K562 (cell line): ENCODE measurements around the gene CTBP2. TPM values are rescaled to one million over a fixed set of nuclear protein-coding genes. Genes with fewer than 3 reads are reported as not detected.

Experiments
- ATAC-seq: fragments of 200-7000 bp; cut with Tn5 transposase; 3 replicates; pipeline ENCODE4 v1.9.1; 2020; ENCODE audit warnings: moderate library complexity
- BruUV-seq: library from RNA; stranded (reverse); fragments of 400-500 nt; replicated peaks from 2 replicates; lab custom pipeline; 2021; lab: Mats Ljungman, UMichigan
- CTCF ChIA-PET: fragments of 300-600 bp; formaldehyde crosslinking; extraction: SDS; loops from one replicate; lab custom pipeline; 2021; ENCODE audit warnings: low intra/inter-chr PET ratio; lab: Yijun Ruan, JAX
- POLR2A ChIA-PET: fragments of 300-600, 350-650 bp; sonication (Branson Sonifier 250); formaldehyde crosslinking; extraction: SDS; loops from one replicate; lab custom pipeline; 2021; ENCODE audit warnings: antibody characterized with exemption, inconsistent platforms; lab: Yijun Ruan, JAX
- DNase-seq, 4 experiments: peaks; one replicate each; pipeline versions ENCODE4 v3.0.0 to v3.0.0-alpha.2; 2011 to 2018; ENCODE audit warnings: low spot score in 3 of 4, mixed read lengths in 3 of 4; ENCODE audit errors: extremely low read depth in 1 of 4
- FAIRE-seq: peaks from 2 replicates; lab custom pipeline; 2011; peaks lifted over from hg19 to GRCh38; lab: Jason Lieb, UNC
- H2AFZ ChIP-seq: 2 replicates; pipeline ENCODE4 v1.6.0; 2011; ENCODE audit warnings: low read depth, low read length, control low read depth, inconsistent platforms
- H3K27ac ChIP-seq: fragments of 200-600 bp; 3 replicates; pipeline ENCODE4 v1.8.0; 2011; ENCODE audit warnings: low read depth, mild to moderate bottlenecking, control low read depth, inconsistent platforms, low read length, moderate library complexity, mixed read lengths; ENCODE audit errors: extremely low read depth
- H3K27me3 ChIP-seq, 2 experiments: fragments of 300-600 bp in 1 of 2; 2 replicates in 1 of 2; 3 replicates in 1 of 2; pipeline versions ENCODE4 v1.6.0 to v1.8.0; 2011; ENCODE audit warnings: inconsistent platforms in 2 of 2, low read length in 2 of 2, mild to moderate bottlenecking in 1 of 2, mixed read lengths in 1 of 2, moderate library complexity in 1 of 2; ENCODE audit not compliant: control insufficient read depth in 2 of 2, insufficient read depth in 2 of 2
- H3K36me3 ChIP-seq: fragments of 300-600 bp; 3 replicates; pipeline ENCODE4 v1.8.0; 2011; ENCODE audit warnings: mild to moderate bottlenecking, low read length, inconsistent platforms; ENCODE audit not compliant: control insufficient read depth, insufficient read depth
- H3K4me1 ChIP-seq, 2 experiments: fragments of 200-600 bp in 1 of 2; replicated peaks in 1 of 2; 2 replicates in 1 of 2; 3 replicates in 1 of 2; pipeline versions ENCODE4 v1.5.1 to v1.8.0; 2011; ENCODE audit warnings: inconsistent platforms in 2 of 2, low read length in 2 of 2, mild to moderate bottlenecking in 1 of 2, mixed read lengths in 1 of 2, moderate library complexity in 1 of 2; ENCODE audit not compliant: control insufficient read depth in 2 of 2, insufficient read depth in 2 of 2
- H3K4me2 ChIP-seq: 2 replicates; pipeline ENCODE4 v1.6.1; 2011; ENCODE audit warnings: low read length, control low read depth, inconsistent platforms, mixed read lengths; ENCODE audit not compliant: insufficient read depth
- H3K4me3 ChIP-seq: fragments of 200-600 bp; sonication (generic), shearing (Covaris generic); 2 replicates; pipeline ENCODE4 v1.5.1; 2016; ENCODE audit warnings: control low read depth, inconsistent platforms
- H3K79me2 ChIP-seq: fragments of 200-600 bp; 3 replicates; pipeline ENCODE4 v1.8.0; 2011; ENCODE audit warnings: low read length, inconsistent platforms; ENCODE audit not compliant: control insufficient read depth, insufficient read depth
- H3K9ac ChIP-seq, 2 experiments: 2 replicates each; pipeline versions ENCODE4 v1.6.0 to v1.6.1; 2011; ENCODE audit warnings: low read depth in 2 of 2, low read length in 2 of 2, control low read depth in 1 of 2, inconsistent platforms in 1 of 2, mild to moderate bottlenecking in 1 of 2, mixed read lengths in 1 of 2; ENCODE audit not compliant: insufficient read depth in 1 of 2
- H3K9me1 ChIP-seq: one replicate; pipeline ENCODE4 v1.6.0; 2011; ENCODE audit warnings: inconsistent platforms, mild to moderate bottlenecking, low read length, moderate library complexity; ENCODE audit not compliant: control insufficient read depth, insufficient read depth
- H3K9me3 ChIP-seq: replicated peaks from 2 replicates; pipeline ENCODE4 v1.5.1; 2011; ENCODE audit warnings: low read depth, low read length, inconsistent platforms; ENCODE audit not compliant: control insufficient read depth, insufficient read depth
- H4K20me1 ChIP-seq: replicated peaks from 2 replicates; pipeline ENCODE4 v1.6.1; 2011; ENCODE audit warnings: low read length, inconsistent platforms, mixed read lengths; ENCODE audit not compliant: control insufficient read depth, insufficient read depth
- KDM4B ChIP-seq, 2 experiments: fragments of 450-650 bp in 1 of 2; sonication (generic) in 1 of 2; IDR thresholded peaks; 2 replicates each; pipeline ENCODE4 v1.6.1; 2016 to 2017; ENCODE audit warnings: borderline replicate concordance in 2 of 2, antibody characterized with exemption in 1 of 2, low read depth in 1 of 2, mild to moderate bottlenecking in 1 of 2
- MYC ChIP-seq, 2 experiments: fragments of 250-450 bp in 1 of 2; sonication (Bioruptor Pico) in 1 of 2; IDR thresholded peaks; 2 replicates each; pipeline versions ENCODE4 v1.5.1 to v1.6.1; 2012 to 2021; ENCODE audit warnings: low read depth in 2 of 2, borderline replicate concordance in 1 of 2, improper control_type of control experiment in 1 of 2, low read length in 1 of 2, mild to moderate bottlenecking in 1 of 2, moderate library complexity in 1 of 2
- SMARCC2 ChIP-seq: fragments of 450-650 bp; IDR thresholded peaks from 2 replicates; pipeline ENCODE4 v1.6.1; 2017; ENCODE audit warnings: antibody characterized with exemption, moderate library complexity, mild to moderate bottlenecking, low read depth
- ZBTB17 ChIP-seq: fragments of 450-650 bp; formaldehyde crosslinking; IDR thresholded peaks from 2 replicates; pipeline ENCODE4 v1.4.0; 2020; ENCODE audit warnings: mild to moderate bottlenecking
- WGBS: fragments of 100-300 bp; shearing (Covaris generic); methylation state at CpG from one replicate; pipeline ENCODE4 v1.1.6; 2016; ENCODE audit warnings: low coverage, mixed read lengths; ENCODE audit not compliant: insufficient coverage; ENCODE audit errors: missing lambda C conversion rate; 5-methylcytosine and 5-hydroxymethylcytosine counted together
- in situ Hi-C: fragments of 300-500 bp; cut with MboI; formaldehyde crosslinking; loops from 4 replicates; pipeline ENCODE4 v1.15.0; 2018; ENCODE audit warnings: inconsistent platforms, mixed read lengths
- intact Hi-C: fragments of 100-400 bp; cut with micrococcal nuclease; formaldehyde crosslinking; loops from 2 replicates; pipeline ENCODE4 v1.14.2; 2022
- polyA plus RNA-seq, 8 experiments: library from polyadenylated mRNA; depleted of rRNA in 4 of 8; stranded (reverse) in 5 of 8; unstranded in 3 of 8; fragments of >200 nt; fragmentation: Nextera tagmentation in 2 of 8; fragmentation: Illumina TruSeq in 1 of 8; extraction: Ambion mirVana in 2 of 8; extraction: Trizol in 1 of 8; gene quantifications; 2 replicates each; pipeline versions ENCODE4 v1.2.1 to v1.2.3, GENCODE V29; 2011 to 2014; ENCODE audit warnings: inconsistent platforms in 1 of 8, missing spikeins in 1 of 8
- total RNA-seq, 7 experiments: library from RNA; depleted of rRNA in 6 of 7; stranded (reverse); fragments of >200 nt in 6 of 7; fragmentation: Illumina TruSeq in 2 of 7; extraction: Trizol in 2 of 7; gene quantifications; 2 replicates each; pipeline versions ENCODE4 v1.2.1 to v1.2.3, GENCODE V29; 2011 to 2021; ENCODE audit warnings: low replicate concordance in 1 of 7
- TF ChIP-seq, protein P1 (sequence below): conservative IDR thresholded peaks from 2 replicates; pipeline ENCODE4 v1.6.1; 2011; ENCODE audit warnings: low read depth, mild to moderate bottlenecking, low read length; ENCODE audit not compliant: control insufficient read depth

Gene CTBP2
- total and polyA plus RNA-seq, 9 of the 15 experiments (the other 6 are each of a cell fraction or from before 2014, with no cell fraction given), result 1.3 to 8.8 (median 5.1) TPM

DNA sequence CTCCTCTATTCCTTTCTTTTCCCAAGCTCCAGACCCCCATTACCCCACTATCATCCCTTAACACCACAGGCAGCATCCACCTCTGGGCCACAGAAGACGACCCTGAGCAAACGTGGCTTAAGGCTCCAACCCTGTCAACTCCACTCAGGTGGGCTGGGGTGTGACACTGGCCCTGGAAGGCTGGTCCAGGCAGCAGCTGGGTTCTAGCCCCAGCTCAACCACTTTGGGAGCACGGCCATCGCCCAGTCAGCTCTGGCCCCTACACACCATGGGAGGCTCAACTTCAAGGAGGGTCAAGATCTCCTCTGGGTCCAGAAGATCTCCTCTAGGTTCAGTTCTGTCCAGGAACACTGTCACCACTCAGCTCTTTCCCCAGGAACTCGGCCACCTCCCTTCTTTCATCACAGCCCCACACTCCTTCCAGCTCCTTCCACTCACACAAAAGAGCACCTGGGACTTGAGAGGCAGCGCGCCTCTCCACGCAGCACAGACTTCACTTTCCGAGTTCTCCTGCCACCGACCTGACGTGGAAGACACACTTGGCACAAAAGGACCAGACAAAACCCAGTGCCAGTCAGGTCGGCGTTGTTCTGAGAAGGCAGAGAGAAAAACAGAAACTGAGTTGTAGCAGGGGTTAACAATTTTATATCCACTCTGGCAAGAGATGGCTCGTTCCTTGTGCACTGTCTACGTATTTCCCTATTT, 84.1 kb downstream of the CTBP2 start:
- TF ChIP-seq MYC (IDR thresholded peaks at IDR 0.05; ENCODE audit: low read depth, low read length), result no peak
- TF ChIP-seq MYC (CRISPR knock-in tag; IDR thresholded peaks at IDR 0.05; ENCODE audit: borderline replicate concordance, low read depth), result no peak
- TF ChIP-seq, protein P1, sequence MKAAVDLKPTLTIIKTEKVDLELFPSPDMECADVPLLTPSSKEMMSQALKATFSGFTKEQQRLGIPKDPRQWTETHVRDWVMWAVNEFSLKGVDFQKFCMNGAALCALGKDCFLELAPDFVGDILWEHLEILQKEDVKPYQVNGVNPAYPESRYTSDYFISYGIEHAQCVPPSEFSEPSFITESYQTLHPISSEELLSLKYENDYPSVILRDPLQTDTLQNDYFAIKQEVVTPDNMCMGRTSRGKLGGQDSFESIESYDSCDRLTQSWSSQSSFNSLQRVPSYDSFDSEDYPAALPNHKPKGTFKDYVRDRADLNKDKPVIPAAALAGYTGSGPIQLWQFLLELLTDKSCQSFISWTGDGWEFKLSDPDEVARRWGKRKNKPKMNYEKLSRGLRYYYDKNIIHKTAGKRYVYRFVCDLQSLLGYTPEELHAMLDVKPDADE, result no peak
- TF ChIP-seq ZBTB17 (CRISPR knock-in tag), result no peak
- no peak for TF ChIP-seq SMARCC2
- TF ChIP-seq KDM4B (IDR thresholded peaks at IDR 0.05; ENCODE audit: borderline replicate concordance in 2 of 2, low read depth in 1 of 2), result no peak
- H3K4me1 ChIP-seq, result peaks cover 0 to 2% of the 10 kb centered on the region in 2 experiments; a peak in 3 of 5 replicates
- in situ Hi-C loops (no loop called here), intact Hi-C loops (no loop called here)
- peaks cover 56% of the 10 kb centered on the region for H3K79me2 ChIP-seq
- no peaks in the 10 kb centered on the region for H3K27me3 ChIP-seq
- H3K9me3 ChIP-seq, result no peaks in the 10 kb centered on the region
- DNase-seq (no peak), FAIRE-seq (no peak), ATAC-seq (no peak)
- POLR2A ChIA-PET, result no interaction called here
- CTCF ChIA-PET, result no interaction called here
- H3K36me3 ChIP-seq, result peaks cover 41% of the 10 kb centered on the region; the same call in 2 of the 3 replicates
- H3K4me3 ChIP-seq, result no peak overlapping the region
- no peak overlapping the region for H3K4me2 ChIP-seq
- 98% methylated on average over 13 of the region's 15 CpGs for WGBS
- H3K9me1 ChIP-seq, result peaks cover 5% of the 10 kb centered on the region
- H3K9ac ChIP-seq, result no peak overlapping the region
- no peak overlapping the region for H3K27ac ChIP-seq
- BruUV-seq, result no TSS peak
- no peak overlapping the region for H2AFZ ChIP-seq
- peaks cover 4% of the 10 kb centered on the region; the same call in 1 of the 2 replicates for H4K20me1 ChIP-seq
